GM23248 (cell line): ENCODE data around the gene ELOF1. TPM values are rescaled to one million over a fixed set of nuclear protein-coding genes. Genes with fewer than 3 reads are reported as not detected.

Experiments
- DNase-seq: peaks from one replicate; pipeline ENCODE4 v3.0.0-alpha.2; 2015
- H2AFZ ChIP-seq: fragments of 200-600 bp; sonication (generic); 2 replicates; pipeline ENCODE4 v1.6.1; 2016; ENCODE audit warnings: antibody characterized with exemption
- H3F3A ChIP-seq: fragments of 200-600 bp; sonication (generic); 2 replicates; pipeline ENCODE4 v1.6.1; 2016; ENCODE audit warnings: mild to moderate bottlenecking, antibody characterized with exemption, mixed run types; ENCODE audit not compliant: insufficient read depth
- H3K27ac ChIP-seq: fragments of 200-600 bp; sonication (generic); 2 replicates; pipeline ENCODE4 v1.5.1; 2016; ENCODE audit warnings: mild to moderate bottlenecking
- H3K27me3 ChIP-seq: fragments of 200-600 bp; sonication (generic); replicated peaks from 2 replicates; pipeline ENCODE4 v1.6.1; 2016; ENCODE audit warnings: mild to moderate bottlenecking; ENCODE audit not compliant: insufficient read depth
- H3K36me3 ChIP-seq: fragments of 200-600 bp; sonication (generic); 2 replicates; pipeline ENCODE4 v1.6.1; 2016; ENCODE audit warnings: low read depth, mild to moderate bottlenecking
- H3K4me1 ChIP-seq: fragments of 200-600 bp; sonication (generic); 2 replicates; pipeline ENCODE4 v1.6.1; 2016; ENCODE audit warnings: mild to moderate bottlenecking; ENCODE audit not compliant: insufficient read depth
- H3K4me2 ChIP-seq: fragments of 200-600 bp; sonication (generic); one replicate; pipeline ENCODE4 v1.6.1; 2016; ENCODE audit warnings: mild to moderate bottlenecking; ENCODE audit not compliant: unreplicated experiment
- H3K4me3 ChIP-seq: fragments of 200-600 bp; sonication (generic); 2 replicates; pipeline ENCODE4 v1.5.1; 2016; ENCODE audit warnings: mild to moderate bottlenecking
- H3K79me2 ChIP-seq: fragments of 200-600 bp; sonication (generic); 2 replicates; pipeline ENCODE4 v1.6.1; 2016; ENCODE audit warnings: mild to moderate bottlenecking; ENCODE audit not compliant: insufficient read depth
- H3K9ac ChIP-seq: fragments of 200-600 bp; sonication (generic); 2 replicates; pipeline ENCODE4 v1.6.1; 2016; ENCODE audit warnings: mild to moderate bottlenecking
- H3K9me2 ChIP-seq: fragments of 200-600 bp; sonication (generic); 2 replicates; pipeline ENCODE4 v1.6.1; 2016; ENCODE audit warnings: mixed run types, mild to moderate bottlenecking, moderate library complexity; ENCODE audit not compliant: insufficient read depth
- H3K9me3 ChIP-seq: fragments of 200-600 bp; sonication (generic); one replicate; pipeline ENCODE4 v1.6.1; 2017; ENCODE audit warnings: low read depth
- H4K20me1 ChIP-seq: fragments of 200-600 bp; sonication (generic); 2 replicates; pipeline ENCODE4 v1.6.0; 2016; ENCODE audit not compliant: insufficient read depth
- EZH2 ChIP-seq: fragments of 200-600 bp; sonication (generic); IDR thresholded peaks from 2 replicates; pipeline ENCODE4 v1.6.1; 2018; ENCODE audit warnings: antibody characterized with exemption, mild to moderate bottlenecking; ENCODE audit not compliant: insufficient read depth, poor library complexity, severe bottlenecking
- EZH2phosphoT487 ChIP-seq: fragments of 200-600 bp; sonication (generic); IDR thresholded peaks from 2 replicates; pipeline ENCODE4 v1.6.1; 2018; ENCODE audit warnings: antibody characterized with exemption, moderate library complexity, mild to moderate bottlenecking, low read depth; ENCODE audit not compliant: insufficient read depth
- WGBS, 2 experiments: methylation state at CpG; one replicate each; pipeline ENCODE4 v1.1.6; 2015 to 2017; ENCODE audit warnings: low lambda C conversion rate in 2 of 2, low coverage in 1 of 2; ENCODE audit errors: missing lambda C conversion rate in 2 of 2; 5-methylcytosine and 5-hydroxymethylcytosine counted together
- in situ Hi-C: fragments of 300-500 bp; cut with MboI; formaldehyde crosslinking; loops from 2 replicates; pipeline ENCODE4 v1.15.0; 2020
- polyA plus RNA-seq: library from polyadenylated mRNA; unstranded; fragments of >200 nt; fragmentation: Nextera tagmentation; extraction: Ambion mirVana; gene quantifications from 2 replicates; pipeline ENCODE4 v1.2.1, GENCODE V29; 2016
- total RNA-seq: library from RNA; depleted of rRNA; stranded (reverse); fragments of >200 nt; shearing (Covaris generic); gene quantifications from 2 replicates; pipeline ENCODE4 v1.2.3, GENCODE V29; 2014

ELOF1 gene
- total and polyA plus RNA-seq, 2 experiments from 2014 or later = 50.6 to 71.8 TPM

DNA sequence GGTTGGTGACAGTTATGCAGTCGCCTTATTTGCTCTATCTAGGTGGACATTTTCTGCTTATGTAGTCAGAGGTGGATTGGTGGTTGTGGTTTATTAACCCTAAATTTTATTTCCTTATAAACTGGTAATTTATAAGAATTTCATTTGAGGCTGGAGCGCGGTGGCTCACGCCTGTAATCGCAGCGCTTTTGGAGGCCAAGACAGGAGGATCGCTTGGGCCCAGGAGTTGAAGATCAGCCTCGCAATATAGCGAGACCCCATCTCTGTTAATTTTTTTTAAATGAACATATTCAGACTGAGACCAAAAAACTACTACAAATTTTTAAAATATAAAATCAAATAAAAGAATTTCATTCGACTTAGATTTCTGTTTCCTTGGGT lies 39.1 kb upstream of the ELOF1 start:
- DNase-seq = no peak
- TF ChIP-seq EZH2phosphoT487 = no peak
- peaks cover 7% of the 10 kb centered on the region; the same call in 1 of the 2 replicates for H3K4me1 ChIP-seq
- peak overlapping the region; percentile 79 for H3K27ac ChIP-seq
- no peaks in the 10 kb centered on the region for H3F3A ChIP-seq
- no peaks in the 10 kb centered on the region for H3K9me2 ChIP-seq
- H3K36me3 ChIP-seq = no peaks in the 10 kb centered on the region
- H3K27me3 ChIP-seq = no peaks in the 10 kb centered on the region
- H3K79me2 ChIP-seq = peaks cover 58% of the 10 kb centered on the region
- peak overlapping the region; percentile 35 for H2AFZ ChIP-seq
- H4K20me1 ChIP-seq = no peaks in the 10 kb centered on the region
- H3K9me3 ChIP-seq = no peaks in the 10 kb centered on the region
- H3K4me3 ChIP-seq = peak overlapping the region; percentile 89
- peak overlapping the region; percentile 74 for H3K4me2 ChIP-seq
- 36 to 44% methylated on average over 10 of the region's 10 CpGs for WGBS, 2 experiments
- peak overlapping the region; percentile 95 for H3K9ac ChIP-seq
- in situ Hi-C loops = no loop called here

DNA sequence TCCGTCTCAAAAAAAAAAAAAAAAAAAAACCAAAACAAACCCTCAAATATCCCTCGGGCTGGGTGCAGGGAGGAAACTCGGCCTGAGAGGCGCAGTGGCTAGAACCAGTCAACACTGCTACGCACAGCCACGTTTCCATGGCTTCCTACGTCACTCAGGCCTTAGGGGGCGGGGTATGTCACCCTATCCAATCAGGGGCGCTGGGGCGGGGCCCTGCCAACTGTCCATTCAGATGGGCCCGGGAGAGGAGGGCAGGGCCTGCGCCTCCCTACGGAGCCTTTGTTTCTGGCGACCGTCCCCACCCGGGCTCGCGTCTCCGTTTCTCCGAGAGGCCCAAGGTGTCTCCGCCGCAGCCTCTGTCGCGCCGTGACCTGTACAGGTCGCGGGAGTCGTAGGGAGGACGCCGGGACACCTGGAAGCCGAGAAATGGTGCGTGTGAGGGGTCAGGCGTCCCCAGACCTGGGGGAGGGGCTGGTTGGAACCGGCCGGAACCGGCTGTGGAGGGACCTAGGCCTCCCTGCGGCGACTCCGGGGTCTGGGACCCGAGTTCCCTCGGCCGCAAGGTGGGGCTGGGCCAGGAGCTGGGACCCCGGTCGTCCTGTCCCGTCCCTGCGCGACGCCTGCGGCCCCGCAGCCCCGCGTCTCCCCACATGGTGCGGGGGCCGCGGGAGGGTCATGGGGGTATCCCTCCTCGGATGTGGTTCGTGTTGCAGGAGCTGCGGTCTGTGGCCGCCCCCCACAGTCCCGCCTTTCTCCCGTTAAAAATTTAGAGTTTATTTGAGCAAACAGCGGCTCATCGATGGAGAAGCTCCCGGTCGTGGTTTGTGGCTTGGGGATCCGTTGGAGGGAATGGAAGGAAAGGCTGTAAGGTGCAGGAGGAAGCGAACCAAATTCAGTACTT lies 38.4 kb upstream of the ELOF1 start, which contains the start of gene ZNF627:
Gene ZNF627 (plus strand): TSS at position 282 of the 901 bp plus-strand sequence. CDS start 145 bp downstream, at position 427.
- in situ Hi-C loops = no loop called here

DNA sequence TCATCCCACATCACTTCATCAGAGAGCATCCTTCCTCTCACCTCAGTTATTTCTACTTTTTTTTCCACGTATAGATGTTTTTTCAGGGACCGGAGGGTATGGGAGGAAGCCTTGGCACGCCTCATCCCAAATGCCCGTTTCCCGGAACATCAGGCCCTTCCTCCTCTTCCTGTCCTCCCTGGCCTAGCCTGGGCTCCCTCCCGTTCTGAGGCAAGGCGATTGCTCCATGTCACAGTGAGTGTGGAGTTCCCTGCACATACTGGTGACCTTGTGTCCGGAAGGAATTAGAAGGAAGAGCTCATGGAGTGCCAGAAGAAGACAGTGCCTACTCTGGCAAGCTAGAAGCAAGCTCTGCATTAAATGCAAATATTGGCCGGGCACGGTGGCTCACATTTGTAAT lies 37.1 kb upstream of the ELOF1 start:
- Histone ChIP-seq H3K9ac (no peak overlapping the region; the same call in 1 of the 2 replicates), H3K4me1 (peaks cover 7% of the 10 kb centered on the region; the same call in 1 of the 2 replicates), H3K4me2 (no peak overlapping the region), H3K27ac (no peak overlapping the region), H3K9me3 (no peaks in the 10 kb centered on the region), H3F3A (no peaks in the 10 kb centered on the region), H4K20me1 (no peaks in the 10 kb centered on the region), H3K36me3 (no peaks in the 10 kb centered on the region), H2AFZ (no peak overlapping the region), H3K9me2 (no peaks in the 10 kb centered on the region), H3K79me2 (peaks cover 39% of the 10 kb centered on the region), H3K4me3 (no peak overlapping the region), H3K27me3 (no peaks in the 10 kb centered on the region)
- DNase-seq = no peak
- TF ChIP-seq EZH2phosphoT487 (no peak), EZH2 (no peak)
- in situ Hi-C loops = no loop called here
- 90 to 94% methylated on average over 10 of the region's 10 CpGs for WGBS, 2 experiments

More for the DNA sequence above, 38.4 kb upstream of the ELOF1 start, which contains the start of gene ZNF627:
- 1 to 2% methylated on average over 47 to 50 of the region's 67 CpGs for WGBS, 2 experiments
- TF ChIP-seq EZH2phosphoT487 (no peak), EZH2 (no peak)
- peak; percentile 99 for DNase-seq
- H3K4me3 ChIP-seq = peak within 1 kb of the TSS; percentile 89
- peak within 1 kb of the TSS; percentile 95 for H3K9ac ChIP-seq
- H4K20me1 ChIP-seq = no peaks in the 10 kb centered on the region
- H3K4me2 ChIP-seq = peak within 1 kb of the TSS; percentile 74
- H3K79me2 ChIP-seq = peaks cover 52% of the 10 kb centered on the region
- H3K27ac ChIP-seq = peak within 1 kb of the TSS; percentile 79
- H3K4me1 ChIP-seq = peaks cover 7% of the 10 kb centered on the region; the same call in 1 of the 2 replicates
- H3K36me3 ChIP-seq = no peaks in the 10 kb centered on the region
- no peaks in the 10 kb centered on the region for H3K27me3 ChIP-seq
- no peaks in the 10 kb centered on the region for H3K9me3 ChIP-seq
- H2AFZ ChIP-seq = peak within 1 kb of the TSS; percentile 91
- H3F3A ChIP-seq = no peaks in the 10 kb centered on the region
- no peaks in the 10 kb centered on the region for H3K9me2 ChIP-seq

DNA sequence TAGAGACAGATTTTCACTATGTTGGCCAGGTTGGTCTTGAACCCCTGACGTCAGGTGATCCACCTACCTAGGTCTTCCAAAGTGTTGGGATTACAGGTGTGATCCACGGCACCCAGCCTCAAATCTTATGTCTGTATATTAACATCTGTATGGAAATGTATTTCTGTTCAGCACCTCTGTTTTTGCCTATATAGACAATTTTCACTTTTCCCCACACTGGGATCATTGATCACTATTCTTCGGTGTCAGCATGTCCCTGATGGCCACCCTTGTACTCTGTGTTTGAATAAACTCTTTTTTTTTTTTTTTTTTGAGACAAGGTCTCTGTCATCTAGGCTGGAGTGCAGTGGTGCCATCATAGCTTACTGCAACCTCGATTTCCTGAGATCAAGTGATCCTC lies 35.1 kb upstream of the ELOF1 start:
- 66 to 71% methylated on average over 4 of the region's 4 CpGs for WGBS, 2 experiments
- TF ChIP-seq EZH2 (no peak), EZH2phosphoT487 (no peak)
- H3K27me3 ChIP-seq = no peaks in the 10 kb centered on the region

More for the DNA sequence above, 35.1 kb upstream of the ELOF1 start:
- Histone ChIP-seq H3K36me3 (no peaks in the 10 kb centered on the region), H3K27ac (no peak overlapping the region), H3F3A (no peaks in the 10 kb centered on the region), H3K4me2 (no peak overlapping the region), H3K9ac (no peak overlapping the region), H3K9me2 (no peaks in the 10 kb centered on the region), H3K4me1 (peaks cover 7% of the 10 kb centered on the region; the same call in 1 of the 2 replicates), H4K20me1 (no peaks in the 10 kb centered on the region), H3K4me3 (no peak overlapping the region), H3K9me3 (no peaks in the 10 kb centered on the region), H3K79me2 (peaks cover 18% of the 10 kb centered on the region), H2AFZ (no peak overlapping the region)
- no peak for DNase-seq
- in situ Hi-C loops = no loop called here
